ENCODE data around the gene DHRSX.
"Not testable (repeated sequence)": the region's sequence is repeated elsewhere in the genome, so short reads cannot be mapped to it uniquely, and the experiment has no call there.

DHRSX gene

DNA sequence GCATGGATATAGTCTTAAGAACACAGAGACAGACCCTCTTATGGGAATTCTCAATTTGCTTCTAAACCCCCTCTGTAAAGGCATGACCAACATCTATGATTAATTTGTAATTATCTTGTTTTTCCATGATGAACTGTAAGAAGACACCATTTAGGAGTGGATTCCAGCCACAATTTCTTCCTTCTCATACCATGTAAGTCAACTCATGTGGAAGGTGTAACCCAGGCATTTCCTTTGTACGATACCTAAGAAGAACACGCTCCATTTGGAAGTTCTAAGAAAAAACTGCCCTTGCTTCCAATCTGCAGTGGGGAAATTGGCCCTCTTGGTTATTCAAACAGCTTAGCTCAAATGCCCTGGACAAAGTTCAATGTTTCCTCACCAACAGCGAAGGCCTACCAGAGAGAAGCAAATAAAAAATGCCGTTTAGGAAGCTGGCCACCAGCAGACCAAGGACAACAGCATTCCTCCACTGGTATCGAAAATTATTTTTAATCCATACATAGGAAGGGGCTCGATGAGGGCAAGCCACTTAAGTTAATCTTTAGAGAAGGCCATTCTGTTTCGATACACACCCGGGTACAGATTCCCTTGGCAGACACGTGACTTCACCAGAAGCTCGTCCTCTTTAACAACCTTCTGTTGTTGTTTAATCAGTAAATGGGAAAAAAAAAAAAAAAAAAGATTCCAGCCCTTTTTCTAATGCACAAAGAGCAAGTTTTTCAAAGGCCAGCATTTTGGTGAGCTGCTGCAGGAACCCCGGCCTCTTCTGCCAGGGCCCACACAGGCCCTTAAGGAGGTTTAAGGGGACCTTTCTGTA lies 2.6 kb downstream of the DHRSX start:
- DNase-seq (ENCODE audit: low read depth): no peak

DNA sequence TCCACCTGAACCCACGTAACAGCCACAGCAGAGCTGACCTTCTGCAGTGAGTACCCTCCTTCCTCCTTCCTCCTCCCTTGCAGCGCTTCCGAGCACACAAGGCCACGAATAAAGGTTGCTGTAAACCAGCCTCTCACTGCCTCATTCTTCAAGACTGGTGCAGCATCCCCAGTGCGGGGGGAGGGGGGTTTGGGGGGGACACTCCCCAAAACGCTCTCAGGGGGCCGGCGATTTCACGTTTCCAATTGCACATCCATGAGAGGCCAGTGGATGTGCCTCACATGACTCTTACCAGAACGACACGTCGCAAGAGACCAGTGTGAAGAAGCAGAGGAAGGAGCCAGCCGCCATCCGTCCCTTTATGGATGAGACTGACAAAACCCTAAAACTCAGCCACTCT lies 5.2 kb downstream of the DHRSX start:
- no peak for DNase-seq (ENCODE audit: low read depth)

- DNase-seq (ENCODE audit: low read depth): no peak
Measured at GRCh38 chrX:2492531-2493218, 8.1 kb downstream of the DHRSX start.

DNA sequence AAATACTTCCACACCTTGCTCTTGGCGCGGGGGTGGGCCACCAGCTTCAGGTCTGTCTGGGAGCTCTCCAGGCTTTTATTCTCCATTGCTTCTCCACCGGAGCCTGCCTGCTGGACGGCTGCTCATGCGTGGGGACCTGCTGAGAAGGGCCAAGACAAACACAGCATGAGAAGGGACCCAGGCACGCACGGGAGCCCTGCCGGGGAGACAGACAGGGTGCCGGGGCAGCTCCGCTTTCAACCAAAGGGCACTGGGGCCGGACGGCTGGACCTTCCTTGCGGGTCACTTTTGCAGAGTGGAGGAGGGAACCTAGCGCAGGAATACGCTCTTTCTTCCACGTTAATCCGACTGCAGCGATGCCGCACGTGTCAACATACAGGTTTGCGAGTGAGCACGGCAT lies 10.1 kb downstream of the DHRSX start:
- no peak for DNase-seq (ENCODE audit: low read depth)

DNA sequence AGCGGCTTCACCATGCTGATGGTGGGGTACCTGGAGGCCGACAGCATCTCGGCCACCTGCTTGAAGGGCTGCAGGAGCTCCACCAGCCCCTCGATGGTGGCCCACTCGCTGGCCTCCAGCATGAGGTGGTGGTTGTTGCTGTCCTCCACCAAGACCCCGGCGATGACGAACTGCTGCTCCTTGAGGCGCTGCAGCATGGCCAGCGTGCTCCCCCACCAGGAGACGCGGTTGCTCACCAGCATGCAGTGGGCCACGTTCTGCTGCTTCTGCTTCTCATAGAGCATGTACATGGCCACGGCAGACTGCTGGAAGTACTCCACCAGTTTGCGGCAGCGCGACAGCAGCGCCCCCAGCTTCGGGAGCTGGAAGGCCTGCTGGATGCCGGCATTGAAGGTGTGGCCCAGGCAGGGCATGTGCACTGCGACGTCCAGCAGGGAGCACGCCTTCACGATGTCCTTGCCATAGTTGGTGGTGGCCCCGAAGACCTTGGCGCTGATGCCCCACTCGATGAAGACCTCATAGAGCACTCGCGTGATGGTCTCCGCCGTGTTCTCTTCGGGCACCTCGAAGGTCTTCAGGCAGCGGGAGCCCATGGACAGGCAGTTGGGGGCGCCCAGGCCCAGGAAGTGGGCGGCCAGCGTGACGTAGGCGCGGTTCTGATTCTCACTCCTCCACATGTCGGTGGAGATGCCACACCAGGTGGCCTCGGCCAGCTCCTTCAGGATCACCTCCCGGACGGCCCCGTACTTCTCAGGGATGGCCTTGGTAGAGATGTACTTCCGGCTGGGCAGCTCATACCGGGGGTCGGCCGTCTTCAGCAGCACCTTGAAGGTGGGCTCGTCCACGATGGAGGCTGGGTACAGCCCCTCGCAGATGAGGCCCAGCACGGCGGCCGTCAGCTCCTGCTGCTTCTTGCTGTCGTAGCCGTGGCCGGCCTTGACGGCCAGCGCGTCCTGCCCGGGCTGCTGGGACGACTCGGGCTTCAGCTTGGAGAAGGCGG lies 11.0 kb downstream of the DHRSX start:
- no peak for DNase-seq (ENCODE audit: low read depth)

GRCh38 chrX:2488621-2489285 lies 12.0 kb downstream of the DHRSX start:
- DNase-seq (ENCODE audit: low read depth): no peak

DNA sequence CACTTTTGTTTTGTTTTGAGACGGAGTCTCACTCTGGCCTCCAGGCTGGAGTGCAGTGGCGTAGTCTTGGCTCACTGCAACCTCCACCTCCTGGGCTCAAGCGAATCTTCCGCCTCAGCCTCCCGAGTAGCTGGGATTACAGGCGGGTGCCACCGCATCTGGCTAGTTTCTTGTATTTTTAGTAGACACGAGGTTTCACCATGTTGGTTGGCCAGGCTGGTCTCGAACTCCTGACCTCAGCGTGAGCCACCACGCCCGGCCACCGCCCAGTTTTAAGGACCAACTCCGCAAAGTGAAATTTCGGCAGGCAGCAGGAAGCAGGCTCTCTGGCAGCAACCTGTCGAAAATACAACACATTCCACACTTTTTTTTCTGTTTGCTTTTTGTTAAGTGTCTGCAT lies 13.4 kb downstream of the DHRSX start:
- DNase-seq (ENCODE audit: low read depth): no peak

DNA sequence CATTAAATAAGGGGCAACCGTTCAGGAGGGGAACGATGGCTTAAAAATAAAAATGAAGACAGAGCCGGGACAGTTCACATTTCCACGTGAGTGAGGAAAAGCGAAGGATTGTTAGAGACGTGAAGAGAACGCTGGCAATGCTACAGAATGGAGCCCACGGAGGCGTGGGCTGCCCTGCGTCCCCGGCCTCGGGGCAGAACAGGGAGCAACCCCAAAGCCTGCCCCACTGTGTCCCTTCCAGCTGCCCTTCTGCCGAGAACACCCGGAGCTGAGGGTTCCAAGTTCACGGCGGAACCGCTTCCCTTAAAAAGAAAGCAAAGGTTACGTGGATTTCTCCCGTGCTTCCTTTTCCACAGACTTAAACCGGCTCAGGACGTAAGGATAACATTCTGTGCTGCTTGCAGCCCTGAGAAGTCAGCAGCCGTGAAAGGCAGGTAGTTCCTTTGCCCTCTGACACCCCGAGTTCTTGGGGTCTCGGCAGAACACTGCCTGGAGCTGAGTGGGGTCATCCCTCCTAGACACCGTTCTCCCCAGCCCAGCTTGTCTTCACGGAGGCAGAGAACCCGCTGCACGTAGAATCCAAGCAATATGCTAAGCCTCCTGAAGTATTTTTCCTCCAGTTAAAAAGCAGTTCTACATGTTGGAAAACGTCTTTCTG lies 14.2 kb downstream of the DHRSX start:
- no peak for DNase-seq (ENCODE audit: low read depth)

GRCh38 chrX:2485789-2486345 lies 14.9 kb downstream of the DHRSX start:
- DNase-seq (ENCODE audit: low read depth): no peak

GRCh38 chrX:2484721-2485648 lies 15.8 kb downstream of the DHRSX start:
- no peak for DNase-seq (ENCODE audit: low read depth)

- no peak for DNase-seq (ENCODE audit: low read depth)
Measured at GRCh38 chrX:2484256-2484655, 16.5 kb downstream of the DHRSX start.

DNA sequence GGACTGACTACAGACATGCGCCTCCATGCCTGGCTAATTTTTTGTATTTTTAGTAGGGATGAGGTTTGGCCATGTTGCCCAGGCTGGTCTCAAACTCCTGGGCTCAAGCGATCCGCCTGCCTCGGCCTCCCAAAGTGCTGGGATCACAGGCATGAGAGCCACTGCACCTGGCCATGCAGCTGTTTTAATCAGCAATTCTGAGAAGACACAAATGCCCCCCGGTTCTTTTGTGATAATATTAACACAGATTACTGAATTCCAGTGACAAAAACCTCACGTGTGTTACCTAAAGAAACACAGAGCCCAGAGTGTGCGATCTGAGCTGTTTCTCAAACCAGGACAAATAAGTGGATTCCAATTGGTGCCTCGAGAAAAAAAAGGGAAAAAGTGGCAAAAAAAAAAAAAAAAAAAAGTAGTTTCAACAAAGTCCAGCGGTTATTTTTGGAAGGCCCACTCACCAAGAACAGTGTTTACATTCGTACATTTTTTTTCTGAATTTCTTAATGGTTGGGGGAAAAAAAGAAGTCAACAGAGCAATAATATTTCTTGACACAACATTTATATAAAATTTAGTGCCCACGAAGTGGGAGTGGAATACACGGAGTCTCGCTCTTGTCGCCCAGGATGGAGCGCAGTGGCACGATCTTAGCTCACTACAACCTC lies 17.2 kb downstream of the DHRSX start:
- DNase-seq (ENCODE audit: low read depth): no peak

DNA sequence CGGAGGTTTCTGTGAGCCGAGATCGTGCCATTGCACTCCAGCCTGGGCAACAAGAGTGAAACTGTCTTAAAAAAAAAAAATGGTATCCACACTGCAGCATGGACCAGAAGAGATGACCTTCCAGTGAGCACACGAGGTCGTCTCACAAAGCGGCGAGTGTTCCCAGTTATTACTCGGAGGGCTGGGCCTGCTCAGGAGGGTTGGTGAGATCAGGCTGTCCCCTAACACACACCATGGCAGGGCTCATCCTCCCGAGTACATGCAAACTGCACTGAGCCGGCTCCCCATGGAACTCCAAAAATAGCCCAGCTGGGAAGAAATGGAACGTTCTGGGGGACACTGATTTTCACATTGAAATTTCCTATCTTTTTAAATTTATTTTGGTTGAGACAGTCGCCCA lies 19.2 kb downstream of the DHRSX start:
- not testable (repeated sequence) for DNase-seq (ENCODE audit: low read depth)

GRCh38 chrX:2479982-2480381 lies 20.8 kb downstream of the DHRSX start:
- DNase-seq (ENCODE audit: low read depth): not testable (repeated sequence)

DNA sequence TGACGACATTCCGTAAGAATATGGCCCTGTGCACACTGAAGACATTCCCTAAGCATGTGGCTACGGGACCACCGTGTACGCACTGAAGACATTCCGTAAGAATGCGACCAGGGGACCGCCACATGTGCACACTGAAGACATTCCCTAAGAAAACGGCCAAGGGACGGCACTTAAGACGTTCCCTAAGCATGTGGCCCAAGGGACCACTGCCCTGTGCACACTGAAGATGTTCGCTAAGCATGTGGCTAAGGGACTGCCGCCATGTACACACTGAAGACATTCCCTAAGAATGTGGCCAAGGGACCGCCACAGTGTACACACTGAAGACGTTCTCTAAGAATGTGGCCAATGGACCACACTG lies 21.4 kb downstream of the DHRSX start:
- DNase-seq (ENCODE audit: low read depth): no peak

- no peak for DNase-seq (ENCODE audit: low read depth)
Measured at GRCh38 chrX:2478546-2479419, 22.0 kb downstream of the DHRSX start.

DNA sequence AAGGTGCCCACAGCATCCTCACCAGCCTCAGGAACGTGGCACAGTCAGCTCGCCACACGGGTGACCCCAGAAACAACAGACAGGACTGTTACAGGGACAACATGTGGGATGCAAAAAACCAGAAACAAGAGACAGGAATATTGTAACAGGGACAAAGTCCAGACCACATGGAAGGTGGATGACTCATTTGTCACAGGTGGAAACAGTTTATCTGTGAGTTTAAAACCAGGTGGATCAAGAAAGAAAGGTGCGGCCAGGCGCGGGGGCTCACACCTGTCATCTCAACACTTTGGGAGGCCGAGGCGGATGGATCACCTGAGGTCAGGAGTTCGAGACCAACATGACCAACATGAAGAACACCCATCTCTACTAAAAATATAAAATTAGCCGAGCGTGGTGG lies 23.5 kb downstream of the DHRSX start:
- DNase-seq (ENCODE audit: low read depth): not testable (repeated sequence)

- DNase-seq (ENCODE audit: low read depth): no peak
Measured at GRCh38 chrX:2474963-2475726, 25.6 kb downstream of the DHRSX start.
